Adrenal gland (tissue), 12 donors: Measurements from ENCODE around the gene ABCF2. TPM values are rescaled to one million over a fixed set of nuclear protein-coding genes. Genes with fewer than 3 reads are reported as not detected.

Source experiments
- DNase-seq, 7 donors: peaks; one replicate each; pipeline ENCODE4 v3.0.0-alpha.2; 2019 to 2020
- H3K27ac ChIP-seq, 5 donors: fragments of 200-600 bp; sonication (generic) in 4 of 5; 1 replicate in 3 of 5; 2 replicates in 2 of 5; pipeline versions ENCODE4 v1.5.1 to v1.8.0; 2016 to 2020; ENCODE audit warnings: mild to moderate bottlenecking in 1 of 5
- H3K27me3 ChIP-seq: fragments of 200-600 bp; 2 replicates; pipeline ENCODE4 v1.8.0; 2021
- H3K36me3 ChIP-seq, 2 donors: fragments of 200-600 bp; replicated peaks in 1 of 2; 1 replicate in 1 of 2; 2 replicates in 1 of 2; pipeline versions ENCODE4 v1.5.1 to v1.8.0; 2018 to 2022
- H3K4me1 ChIP-seq, 2 donors: fragments of 200-600 bp; replicated peaks in 1 of 2; 1 replicate in 1 of 2; 2 replicates in 1 of 2; pipeline versions ENCODE4 v1.5.1 to v1.8.0; 2018 to 2021
- H3K4me3 ChIP-seq, 4 donors: fragments of 200-600 bp; sonication (generic) in 3 of 4; one replicate each; pipeline ENCODE4 v1.5.1; 2016 to 2018
- H3K9me3 ChIP-seq, 3 donors: fragments of 200-600 bp; sonication (generic) in 1 of 3; replicated peaks in 1 of 3; 1 replicate in 2 of 3; 2 replicates in 1 of 3; pipeline versions ENCODE4 v1.5.1 to v1.8.0; 2016 to 2021
- POLR2A ChIP-seq, 2 donors: fragments of 450-650 bp; IDR thresholded peaks; one replicate each; pipeline ENCODE4 v1.6.1; 2017; ENCODE audit warnings: antibody characterized with exemption in 2 of 2, mild to moderate bottlenecking in 2 of 2, moderate library complexity in 1 of 2
- WGBS, 4 donors: extraction: QIAGEN DNeasy Blood & Tissue Kit in 2 of 4; methylation state at CpG; one replicate each; pipeline versions ENCODE4 v1.1.5 to v1.1.7; 2013 to 2017; 5-methylcytosine and 5-hydroxymethylcytosine counted together
- intact Hi-C, 2 donors: fragments of 100-400 bp; cut with DNase I; formaldehyde crosslinking; loops; one replicate each; pipeline versions ENCODE4 v1.14.1 to v1.15.0; 2022 to 2023
- polyA plus RNA-seq, 3 donors: library from polyadenylated mRNA; stranded (reverse); fragments of 200-250 nt in 2 of 3; fragments of 350-450 nt in 1 of 3; fragmentation: Illumina TruSeq in 1 of 3; extraction: RNeasy Lipid Tissue Mini Kit (QIAGEN cat#74804) in 1 of 3; gene quantifications; one replicate each; pipeline ENCODE4 v1.2.3, GENCODE V29; 2013 to 2014
- total RNA-seq, 9 donors: library from RNA; depleted of rRNA in 4 of 9; stranded (reverse); fragments of >200 nt in 4 of 9; fragments of 120-200 nt in 1 of 9; fragmentation: NEBNext Ultra II Directional in 1 of 9; extraction: Animal tissue kit (Norgen Biotek cat#: 25700) in 1 of 9; gene quantifications; one replicate each; pipeline versions ENCODE4 v1.1.0 to v1.2.4, GENCODE V29; 2013 to 2023
- TF ChIP-seq, protein P1 (sequence below), 6 experiments: fragments of 450-650 bp in 4 of 6; fragments of 200-600 bp in 2 of 6; sonication (generic) in 1 of 6; IDR thresholded peaks; 1 replicate in 5 of 6; 2 replicates in 1 of 6; pipeline versions ENCODE4 v1.5.1 to v1.8.0; 2016 to 2021; ENCODE audit warnings: antibody characterized with exemption in 6 of 6, mild to moderate bottlenecking in 2 of 6, moderate library complexity in 1 of 6
- donor health status: healthy with polysubstance abuse.
- donor health status: Bipolar disorder and iron deficiency.
- donor health status: DM: yes; HTN: yes; CAD: no.
- donor health status: DM: no; HTN: no; CAD: no.
- donor health status: DM: no; HTN: no; CAD: no.
- donor health status: DM: yes; HTN: yes; CAD: no.

Gene ABCF2
- total and polyA plus RNA-seq, 12 donors: 15.6 to 110 (median 29.3) TPM

GRCh38 chr7:151208253-151208862 is 18.6 kb downstream of the ABCF2 start:
- no peaks in the 10 kb centered on the region for H3K9me3 ChIP-seq
- H3K27me3 ChIP-seq: no peaks in the 10 kb centered on the region
- intact Hi-C loops: no loop called here
- TF ChIP-seq, protein P1, sequence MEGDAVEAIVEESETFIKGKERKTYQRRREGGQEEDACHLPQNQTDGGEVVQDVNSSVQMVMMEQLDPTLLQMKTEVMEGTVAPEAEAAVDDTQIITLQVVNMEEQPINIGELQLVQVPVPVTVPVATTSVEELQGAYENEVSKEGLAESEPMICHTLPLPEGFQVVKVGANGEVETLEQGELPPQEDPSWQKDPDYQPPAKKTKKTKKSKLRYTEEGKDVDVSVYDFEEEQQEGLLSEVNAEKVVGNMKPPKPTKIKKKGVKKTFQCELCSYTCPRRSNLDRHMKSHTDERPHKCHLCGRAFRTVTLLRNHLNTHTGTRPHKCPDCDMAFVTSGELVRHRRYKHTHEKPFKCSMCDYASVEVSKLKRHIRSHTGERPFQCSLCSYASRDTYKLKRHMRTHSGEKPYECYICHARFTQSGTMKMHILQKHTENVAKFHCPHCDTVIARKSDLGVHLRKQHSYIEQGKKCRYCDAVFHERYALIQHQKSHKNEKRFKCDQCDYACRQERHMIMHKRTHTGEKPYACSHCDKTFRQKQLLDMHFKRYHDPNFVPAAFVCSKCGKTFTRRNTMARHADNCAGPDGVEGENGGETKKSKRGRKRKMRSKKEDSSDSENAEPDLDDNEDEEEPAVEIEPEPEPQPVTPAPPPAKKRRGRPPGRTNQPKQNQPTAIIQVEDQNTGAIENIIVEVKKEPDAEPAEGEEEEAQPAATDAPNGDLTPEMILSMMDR (IDR thresholded peaks at IDR 0.05): no peak
- TF ChIP-seq POLR2A (IDR thresholded peaks at IDR 0.05): no peak
- no peak overlapping the region for H3K27ac ChIP-seq
- H3K4me1 ChIP-seq: no peaks in the 10 kb centered on the region
- H3K4me3 ChIP-seq: no peak overlapping the region
- H3K36me3 ChIP-seq: peaks cover 0 to 9% of the 10 kb centered on the region in 2 donors
- WGBS, 4 donors: 67 to 78% (median 75%) methylated on average over 9 of the region's 9 CpGs
- no peak for DNase-seq

- Histone ChIP-seq H3K9me3 (no peaks in the 10 kb centered on the region), H3K4me3 (no peak overlapping the region), H3K27ac (no peak overlapping the region), H3K36me3 (peaks cover 0 to 4% of the 10 kb centered on the region in 2 donors), H3K4me1 (no peaks in the 10 kb centered on the region), H3K27me3 (no peaks in the 10 kb centered on the region)
- TF ChIP-seq, protein P1 (IDR thresholded peaks at IDR 0.05): no peak
- TF ChIP-seq POLR2A (IDR thresholded peaks at IDR 0.05): no peak
- 37 to 67% (median 63%) methylated on average over 5 to 12 of the region's 12 CpGs for WGBS, 4 donors
- intact Hi-C loops: no loop called here
- no peak for DNase-seq
Measured at GRCh38 chr7:151207804-151208203, 19.2 kb downstream of the ABCF2 start.

- H3K27me3 ChIP-seq: no peaks in the 10 kb centered on the region
- no peak overlapping the region for H3K4me3 ChIP-seq
- intact Hi-C loops: no loop called here
- H3K27ac ChIP-seq: no peak overlapping the region
- DNase-seq: no peak
- H3K36me3 ChIP-seq: no peaks in the 10 kb centered on the region
- 58 to 72% (median 64%) methylated on average over 9 of the region's 9 CpGs for WGBS, 4 donors
- no peaks in the 10 kb centered on the region for H3K4me1 ChIP-seq
- TF ChIP-seq POLR2A (IDR thresholded peaks at IDR 0.05): no peak
- TF ChIP-seq, protein P1 (IDR thresholded peaks at IDR 0.05): no peak
- H3K9me3 ChIP-seq: no peaks in the 10 kb centered on the region
Measured at GRCh38 chr7:151207315-151207714, 19.7 kb downstream of the ABCF2 start.

DNA sequence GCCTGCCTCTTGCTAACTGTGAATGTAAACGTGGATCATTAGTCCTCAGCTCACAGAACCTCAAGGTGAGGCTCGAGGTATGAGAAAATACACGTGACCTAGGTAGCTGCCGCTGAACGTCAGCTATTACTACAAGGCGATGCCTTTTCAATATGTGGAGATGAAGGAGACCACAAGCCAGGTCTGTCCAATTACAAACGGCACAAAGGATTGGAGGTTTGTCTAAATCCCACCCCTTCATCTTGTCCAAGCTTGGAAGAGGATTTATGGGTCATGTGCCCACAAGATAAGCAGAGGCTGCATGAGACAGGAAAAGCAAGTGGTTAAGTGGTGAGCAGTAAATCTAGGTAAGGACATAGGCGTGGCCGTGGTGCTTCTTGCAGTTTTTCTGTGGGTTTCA is 20.1 kb downstream of the ABCF2 start:
- WGBS, 4 donors: 45 to 53% (median 50%) methylated on average over 9 of the region's 9 CpGs
- Histone ChIP-seq H3K4me1 (no peaks in the 10 kb centered on the region), H3K9me3 (no peaks in the 10 kb centered on the region), H3K4me3 (no peak overlapping the region), H3K27me3 (no peaks in the 10 kb centered on the region), H3K36me3 (no peaks in the 10 kb centered on the region), H3K27ac (no peak overlapping the region)
- TF ChIP-seq POLR2A (IDR thresholded peaks at IDR 0.05): no peak
- TF ChIP-seq, protein P1 (IDR thresholded peaks at IDR 0.05): no peak
- no peak for DNase-seq
- intact Hi-C loops: no loop called here
